Renal pelvis (tissue), 12 donors: ENCODE measurements around the gene PBRM1. TPM values are rescaled to one million over a fixed set of nuclear protein-coding genes. Genes with fewer than 3 reads are reported as not detected.
"Not testable (repeated sequence)": the region's sequence is repeated elsewhere in the genome, so short reads cannot be mapped to it uniquely, and the experiment has no call there.

ENCODE experiments used
- DNase-seq: peaks from one replicate; pipeline ENCODE4 v3.0.0-alpha.2; 2013
- long read RNA-seq, 16 experiments: transcript quantifications; one replicate each; lab custom pipeline, GENCODE V29; 2026
- polyA plus RNA-seq, 3 donors: library from polyadenylated mRNA; unstranded; fragments of 120-200 nt; gene quantifications; one replicate each; pipeline ENCODE4 v1.2.1, GENCODE V29; 2013; ENCODE audit not compliant: insufficient read length in 3 of 3

Gene PBRM1
- 10 to 100 TPM; 56.4 to 60.4 (median 59.4) TPM for polyA plus RNA-seq
- long read RNA-seq, donor 1, partial matches to known transcripts, result 0 of 1 reads
- long read RNA-seq, donor 1, other reads (novel, unspliced or antisense), result 0 of 1 reads
- long read RNA-seq, donor 2, partial matches to known transcripts, result 407 of 421 reads
- long read RNA-seq, donor 2, other reads (novel, unspliced or antisense), result 11 of 421 reads
- long read RNA-seq, donor 3, partial matches to known transcripts, result 44 of 78 reads
- long read RNA-seq, donor 3, other reads (novel, unspliced or antisense), result 34 of 78 reads
- long read RNA-seq, donor 4, partial matches to known transcripts, result 131 of 177 reads
- long read RNA-seq, donor 4, other reads (novel, unspliced or antisense), result 45 of 177 reads
- long read RNA-seq, donor 5, partial matches to known transcripts, result 56 of 67 reads
- long read RNA-seq, donor 5, other reads (novel, unspliced or antisense), result 10 of 67 reads
- long read RNA-seq, donor 6, partial matches to known transcripts, result 0 of 1 reads
- long read RNA-seq, donor 6, other reads (novel, unspliced or antisense), result 0 of 1 reads
- long read RNA-seq, donor 7, partial matches to known transcripts, result 70 of 123 reads
- long read RNA-seq, donor 7, other reads (novel, unspliced or antisense), result 51 of 123 reads
- long read RNA-seq, donor 8, partial matches to known transcripts, result 5 of 5 reads
- long read RNA-seq, donor 8, other reads (novel, unspliced or antisense), result 0 of 5 reads
- long read RNA-seq, donor 9, partial matches to known transcripts, result 74 of 114 reads
- long read RNA-seq, donor 9, other reads (novel, unspliced or antisense), result 40 of 114 reads
- long read RNA-seq, donor 10, partial matches to known transcripts, result 125 of 139 reads
- long read RNA-seq, donor 10, other reads (novel, unspliced or antisense), result 13 of 139 reads
- long read RNA-seq, donor 11, partial matches to known transcripts, result 85 of 121 reads
- long read RNA-seq, donor 11, other reads (novel, unspliced or antisense), result 35 of 121 reads
- long read RNA-seq, donor 12, partial matches to known transcripts, result 604 of 668 reads
- long read RNA-seq, donor 12, other reads (novel, unspliced or antisense), result 64 of 668 reads
- long read RNA-seq, donor 13, partial matches to known transcripts, result 78 of 129 reads
- long read RNA-seq, donor 13, other reads (novel, unspliced or antisense), result 51 of 129 reads
- long read RNA-seq, donor 14, result 0 reads
- long read RNA-seq, donor 15, partial matches to known transcripts, result 119 of 219 reads
- long read RNA-seq, donor 15, other reads (novel, unspliced or antisense), result 100 of 219 reads
- long read RNA-seq, donor 16, partial matches to known transcripts, result 123 of 145 reads
- long read RNA-seq, donor 16, other reads (novel, unspliced or antisense), result 21 of 145 reads

- DNase-seq, result peak; percentile 95
Observed at GRCh38 chr3:52685709-52686691, at the start of gene PBRM1, which contains the start of gene GNL3. Gene PBRM1, minus strand, starts transcription at chr3:52685913. Gene GNL3, plus strand, starts transcription at chr3:52686032. Its CDS starts 61 bp downstream, at chr3:52686093.

- DNase-seq, result no peak
Observed at GRCh38 chr3:52733256-52733891, 47.7 kb upstream of the PBRM1 start.

- DNase-seq, result no peak
Observed at GRCh38 chr3:52731590-52731989, 45.9 kb upstream of the PBRM1 start.

- DNase-seq, result no peak
Observed at GRCh38 chr3:52730681-52731080, 45.0 kb upstream of the PBRM1 start.

- DNase-seq, result not testable (repeated sequence)
Observed at GRCh38 chr3:52728753-52729152, 43.0 kb upstream of the PBRM1 start.

GRCh38 chr3:52724511-52724910 lies 38.8 kb upstream of the PBRM1 start:
- DNase-seq, result no peak

GRCh38 chr3:52723935-52724334 lies 38.2 kb upstream of the PBRM1 start:
- DNase-seq, result no peak

GRCh38 chr3:52722491-52722890 lies 36.8 kb upstream of the PBRM1 start:
- no peak for DNase-seq

- no peak for DNase-seq
Observed at GRCh38 chr3:52721730-52722008, 36.0 kb upstream of the PBRM1 start.

- no peak for DNase-seq
Observed at GRCh38 chr3:52721002-52721729, 35.5 kb upstream of the PBRM1 start.

GRCh38 chr3:52719618-52720017 lies 33.9 kb upstream of the PBRM1 start:
- no peak for DNase-seq

- DNase-seq, result no peak
Observed at GRCh38 chr3:52715714-52716305, 30.1 kb upstream of the PBRM1 start.

GRCh38 chr3:52714335-52715302 lies 28.9 kb upstream of the PBRM1 start:
- no peak for DNase-seq

GRCh38 chr3:52712291-52713212 lies 26.8 kb upstream of the PBRM1 start:
- DNase-seq, result no peak

GRCh38 chr3:52710512-52710911 lies 24.8 kb upstream of the PBRM1 start:
- no peak for DNase-seq

GRCh38 chr3:52707585-52707984 lies 21.9 kb upstream of the PBRM1 start:
- DNase-seq, result no peak
